Dendritic cell treated with granulocyte-macrophage colony-stimulating factor and Interleukin-4, amounts not matched to agents 40 ng/mL and 50 ng/mL, for 4 days (primary cell): Measurements from ENCODE around the gene LY6G6D.

ENCODE experiments used
- H3K27ac Mint-ChIP-seq: one replicate; pipeline ENCODE4 v1.8.0; 2022; ENCODE audit warnings: mild to moderate bottlenecking, mixed read lengths
- H3K27me3 Mint-ChIP-seq: one replicate; pipeline ENCODE4 v1.8.0; 2022; ENCODE audit warnings: mild to moderate bottlenecking, mixed read lengths
- H3K36me3 Mint-ChIP-seq: one replicate; pipeline ENCODE4 v1.8.0; 2022; ENCODE audit warnings: low read depth, mixed read lengths
- H3K4me1 Mint-ChIP-seq: one replicate; pipeline ENCODE4 v1.8.0; 2022; ENCODE audit warnings: low read depth, mixed read lengths
- H3K4me3 Mint-ChIP-seq: one replicate; pipeline ENCODE4 v1.8.0; 2022; ENCODE audit warnings: mild to moderate bottlenecking, moderate library complexity, mixed read lengths
- H3K9me3 Mint-ChIP-seq: one replicate; pipeline ENCODE4 v1.8.0; 2022; ENCODE audit warnings: mixed read lengths
- intact Hi-C: fragments of 100-400 bp; cut with micrococcal nuclease; formaldehyde crosslinking; loops from one replicate; pipeline ENCODE4 v1.15.0; 2022

The LY6G6D gene

DNA sequence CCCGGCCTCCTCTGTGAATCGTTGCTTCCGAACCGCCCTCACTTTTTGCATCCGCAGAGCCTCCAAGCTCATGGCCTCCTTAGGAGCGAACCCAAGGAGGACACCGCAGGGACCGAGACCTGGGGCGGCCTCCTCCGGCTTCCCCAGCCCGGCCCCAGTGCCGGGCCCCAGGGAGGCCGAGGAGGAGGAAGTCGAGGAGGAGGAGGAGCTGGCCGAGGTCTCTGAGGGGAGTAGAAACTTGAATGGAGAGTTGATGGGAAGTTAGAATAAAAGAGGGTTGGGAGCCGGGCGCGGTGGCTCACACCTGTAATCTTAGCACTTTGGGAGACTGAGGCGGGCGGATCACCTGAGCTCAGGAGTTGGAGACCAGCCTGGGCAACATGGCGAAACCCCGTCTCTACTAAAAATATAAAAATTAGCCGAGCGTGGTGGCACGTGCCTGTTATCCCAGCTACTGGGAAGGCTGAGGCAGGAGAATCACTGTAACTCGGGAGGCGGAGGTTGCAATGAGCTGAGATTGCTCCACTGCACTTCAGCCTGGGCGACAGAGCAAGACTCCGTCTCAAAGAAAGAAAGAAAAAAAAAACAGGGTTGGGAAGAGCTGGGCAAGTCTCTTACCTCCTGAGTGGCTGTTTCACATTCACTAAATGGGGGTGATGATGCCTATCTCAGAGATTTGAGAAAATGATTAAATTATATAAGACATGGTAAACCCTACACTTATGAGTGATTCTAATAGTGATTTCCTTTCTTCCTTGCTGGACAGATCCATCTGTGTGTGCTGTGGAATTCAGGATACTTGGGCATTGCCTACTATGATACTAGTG lies 25.5 kb downstream of the LY6G6D start:
- H3K36me3 Mint-ChIP-seq = peaks cover 51% of the 10 kb centered on the region
- H3K4me1 Mint-ChIP-seq = peaks cover 62% of the 10 kb centered on the region
- H3K9me3 Mint-ChIP-seq = no peaks in the 10 kb centered on the region
- no peaks in the 10 kb centered on the region for H3K27me3 Mint-ChIP-seq
- H3K27ac Mint-ChIP-seq = peak overlapping the region; percentile 91
- peak overlapping the region; percentile 87 for H3K4me3 Mint-ChIP-seq
- intact Hi-C loops = no loop called here

DNA sequence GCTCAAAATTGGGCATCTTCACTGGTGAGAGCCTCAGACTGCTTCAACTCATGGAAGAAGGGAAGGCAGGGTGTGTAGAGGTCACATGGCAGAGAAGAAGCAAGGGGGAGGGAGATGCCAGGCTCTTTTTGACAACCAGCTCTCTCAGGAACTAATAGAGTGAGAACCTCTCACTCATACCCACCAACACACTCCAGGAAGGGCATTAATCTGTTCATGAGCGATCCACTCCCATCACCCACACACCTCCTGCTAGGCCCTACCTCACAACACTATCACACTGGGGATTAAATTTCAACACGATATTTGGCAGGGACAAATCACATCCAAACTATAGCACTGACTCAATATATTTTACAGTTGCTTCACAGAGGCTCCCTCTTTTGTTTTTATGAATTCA lies 26.7 kb downstream of the LY6G6D start:
- Mint-ChIP-seq H3K4me3 (no peak overlapping the region), H3K9me3 (no peaks in the 10 kb centered on the region), H3K36me3 (peaks cover 51% of the 10 kb centered on the region), H3K4me1 (peaks cover 58% of the 10 kb centered on the region), H3K27me3 (no peaks in the 10 kb centered on the region), H3K27ac (peak overlapping the region; percentile 20)
- intact Hi-C loops = no loop called here

DNA sequence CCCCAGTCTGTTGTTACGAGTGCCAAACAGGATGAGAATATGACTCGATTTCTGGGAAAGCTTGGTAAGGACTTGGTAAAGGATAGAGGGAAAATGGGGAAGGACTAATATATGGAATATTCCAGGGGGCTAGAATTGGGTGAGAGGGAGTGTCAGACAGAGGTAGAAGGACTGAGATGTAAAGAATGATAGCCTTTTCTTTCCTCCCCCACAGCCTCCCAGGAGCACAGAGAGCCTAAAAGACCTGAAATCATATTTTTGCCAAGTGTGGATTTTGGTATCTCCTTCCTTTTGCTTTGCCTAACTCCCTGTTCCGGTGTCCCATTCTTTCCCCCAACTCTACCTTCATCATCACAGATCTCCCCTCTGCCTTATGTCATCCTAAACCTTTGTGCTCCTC lies 27.7 kb downstream of the LY6G6D start:
- H3K36me3 Mint-ChIP-seq = peaks cover 60% of the 10 kb centered on the region
- H3K4me1 Mint-ChIP-seq = peaks cover 52% of the 10 kb centered on the region
- no peaks in the 10 kb centered on the region for H3K9me3 Mint-ChIP-seq
- no peak overlapping the region for H3K27ac Mint-ChIP-seq
- H3K27me3 Mint-ChIP-seq = no peaks in the 10 kb centered on the region
- intact Hi-C loops = no loop called here
- no peak overlapping the region for H3K4me3 Mint-ChIP-seq

GRCh38 chr6:31744422-31744821 lies 29.3 kb downstream of the LY6G6D start:
- H3K27me3 Mint-ChIP-seq = no peaks in the 10 kb centered on the region

DNA sequence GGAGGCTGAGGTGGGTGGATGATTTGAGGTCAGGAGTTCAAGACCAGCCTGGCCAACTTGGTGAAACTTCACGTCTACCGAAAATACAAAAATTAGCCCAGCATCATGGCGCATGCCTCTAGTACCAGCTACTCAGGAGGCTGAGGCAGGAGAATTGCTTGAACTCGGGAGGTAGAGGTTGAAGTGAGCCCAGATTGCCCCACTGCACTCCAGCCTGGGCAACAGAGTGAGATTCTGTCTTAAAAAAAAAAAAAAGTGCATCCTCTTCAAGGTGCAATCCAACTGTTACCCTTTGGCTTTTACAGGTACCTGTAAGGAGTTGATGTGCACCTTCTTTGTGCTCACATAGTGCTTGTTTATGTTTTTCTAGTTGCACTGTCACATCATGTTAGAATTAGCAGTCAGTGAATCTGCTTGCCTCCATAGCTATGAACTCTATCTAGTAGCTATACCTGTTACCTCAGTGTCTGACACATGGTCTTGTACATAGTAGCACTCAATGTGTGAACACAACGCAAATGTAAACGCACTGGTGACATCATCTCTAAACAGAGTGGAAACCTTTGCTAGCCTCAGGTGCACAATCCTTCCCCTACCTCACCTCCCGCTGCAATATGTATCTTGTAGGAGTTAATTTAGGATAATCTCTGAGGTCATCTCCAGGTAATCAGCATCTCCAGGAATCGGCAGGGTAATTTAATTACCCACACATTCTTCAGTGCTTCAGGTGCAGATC lies 34.3 kb downstream of the LY6G6D start:
- Mint-ChIP-seq H3K27ac (no peak overlapping the region), H3K4me3 (no peak overlapping the region), H3K27me3 (no peaks in the 10 kb centered on the region)

More at GRCh38 chr6:31744422-31744821, 29.3 kb downstream of the LY6G6D start:
- Mint-ChIP-seq H3K4me1 (peaks cover 37% of the 10 kb centered on the region), H3K27ac (peak overlapping the region; percentile 31), H3K9me3 (no peaks in the 10 kb centered on the region), H3K36me3 (peaks cover 60% of the 10 kb centered on the region), H3K4me3 (no peak overlapping the region)
- intact Hi-C loops = no loop called here

GRCh38 chr6:31750411-31751022 lies 35.4 kb downstream of the LY6G6D start:
- Mint-ChIP-seq H3K36me3 (peaks cover 22% of the 10 kb centered on the region), H3K4me3 (no peak overlapping the region), H3K27ac (no peak overlapping the region), H3K4me1 (peaks cover 5% of the 10 kb centered on the region), H3K27me3 (no peaks in the 10 kb centered on the region), H3K9me3 (no peaks in the 10 kb centered on the region)
- intact Hi-C loops = no loop called here

More for the DNA sequence above, 34.3 kb downstream of the LY6G6D start:
- no peaks in the 10 kb centered on the region for H3K9me3 Mint-ChIP-seq
- H3K36me3 Mint-ChIP-seq = peaks cover 28% of the 10 kb centered on the region
- peaks cover 6% of the 10 kb centered on the region for H3K4me1 Mint-ChIP-seq
- intact Hi-C loops = no loop called here

GRCh38 chr6:31752739-31753319 lies 37.7 kb downstream of the LY6G6D start:
- Mint-ChIP-seq H3K27me3 (no peaks in the 10 kb centered on the region), H3K9me3 (no peaks in the 10 kb centered on the region), H3K4me1 (no peaks in the 10 kb centered on the region), H3K27ac (no peak overlapping the region), H3K4me3 (no peak overlapping the region), H3K36me3 (peaks cover under 1% of the 10 kb centered on the region)
- intact Hi-C loops = no loop called here

DNA sequence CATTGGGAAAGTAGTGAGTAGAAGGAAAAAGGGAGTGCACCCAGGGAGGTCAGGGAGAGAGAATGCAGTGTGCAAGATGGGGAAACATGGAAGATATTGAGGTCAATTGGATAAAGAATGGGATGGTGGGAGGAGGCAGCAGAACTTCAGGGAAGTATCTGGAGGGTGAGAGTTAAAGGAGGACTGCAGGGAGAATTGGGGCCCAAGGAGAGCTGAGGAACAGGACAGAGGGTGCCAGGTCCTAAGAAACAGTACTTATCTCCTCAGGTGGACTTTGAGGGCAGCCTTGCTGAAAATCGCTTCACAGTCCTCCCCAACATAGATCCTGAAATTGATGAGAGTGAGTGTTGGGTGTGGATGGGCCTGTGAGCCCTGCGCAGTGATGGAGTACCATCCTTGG lies 43.1 kb downstream of the LY6G6D start:
- H3K4me3 Mint-ChIP-seq = no peak overlapping the region
- H3K36me3 Mint-ChIP-seq = peaks cover 46% of the 10 kb centered on the region
- no peaks in the 10 kb centered on the region for H3K9me3 Mint-ChIP-seq
- H3K4me1 Mint-ChIP-seq = peaks cover under 1% of the 10 kb centered on the region
- no peaks in the 10 kb centered on the region for H3K27me3 Mint-ChIP-seq
- intact Hi-C loops = no loop called here
- no peak overlapping the region for H3K27ac Mint-ChIP-seq

- peaks cover under 1% of the 10 kb centered on the region for H3K27me3 Mint-ChIP-seq
Measured at GRCh38 chr6:31760790-31761189, 45.6 kb downstream of the LY6G6D start.

GRCh38 chr6:31761343-31761742 lies 46.2 kb downstream of the LY6G6D start:
- H3K4me1 Mint-ChIP-seq = peaks cover 10% of the 10 kb centered on the region
- no peak overlapping the region for H3K27ac Mint-ChIP-seq
- H3K27me3 Mint-ChIP-seq = peaks cover 3% of the 10 kb centered on the region
- no peak overlapping the region for H3K4me3 Mint-ChIP-seq
- peaks cover 52% of the 10 kb centered on the region for H3K36me3 Mint-ChIP-seq
- no peaks in the 10 kb centered on the region for H3K9me3 Mint-ChIP-seq
- intact Hi-C loops = no loop called here

More at GRCh38 chr6:31760790-31761189, 45.6 kb downstream of the LY6G6D start:
- no peaks in the 10 kb centered on the region for H3K9me3 Mint-ChIP-seq
- no peak overlapping the region for H3K4me3 Mint-ChIP-seq
- H3K27ac Mint-ChIP-seq = no peak overlapping the region
- H3K4me1 Mint-ChIP-seq = peaks cover 10% of the 10 kb centered on the region
- peaks cover 52% of the 10 kb centered on the region for H3K36me3 Mint-ChIP-seq
- intact Hi-C loops = no loop called here

DNA sequence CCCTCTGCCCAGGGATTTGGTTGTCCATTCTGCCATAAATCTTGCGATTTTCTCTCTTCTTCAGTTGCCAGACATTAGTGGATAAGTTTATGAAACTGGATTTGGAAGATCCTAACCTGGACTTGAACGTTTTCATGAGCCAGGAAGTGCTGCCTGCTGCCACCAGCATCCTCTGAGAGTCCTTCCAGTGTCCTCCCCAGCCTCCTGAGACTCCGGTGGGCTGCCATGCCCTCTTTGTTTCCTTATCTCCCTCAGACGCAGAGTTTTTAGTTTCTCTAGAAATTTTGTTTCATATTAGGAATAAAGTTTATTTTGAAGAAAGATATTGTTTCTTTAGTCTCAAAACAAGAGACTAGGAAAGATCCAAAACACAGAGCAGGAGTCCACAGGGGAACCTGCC lies 47.2 kb downstream of the LY6G6D start, which contains the start of gene SAPCD1:
TSS of gene SAPCD1 (plus strand) at position 301 of the 400 bp plus-strand sequence. CDS start 399 bp downstream, outside the sequence.
- peaks cover 52% of the 10 kb centered on the region for H3K36me3 Mint-ChIP-seq
- H3K27ac Mint-ChIP-seq = no peak within 1 kb of the TSS
- no peaks in the 10 kb centered on the region for H3K9me3 Mint-ChIP-seq
- intact Hi-C loops = no loop called here
- H3K4me1 Mint-ChIP-seq = peaks cover 14% of the 10 kb centered on the region
- peaks cover 3% of the 10 kb centered on the region for H3K27me3 Mint-ChIP-seq
- H3K4me3 Mint-ChIP-seq = no peak within 1 kb of the TSS

- no peaks in the 10 kb centered on the region for H3K9me3 Mint-ChIP-seq
- no peak overlapping the region for H3K4me3 Mint-ChIP-seq
Measured at GRCh38 chr6:31762878-31763618, 47.9 kb downstream of the LY6G6D start.

DNA sequence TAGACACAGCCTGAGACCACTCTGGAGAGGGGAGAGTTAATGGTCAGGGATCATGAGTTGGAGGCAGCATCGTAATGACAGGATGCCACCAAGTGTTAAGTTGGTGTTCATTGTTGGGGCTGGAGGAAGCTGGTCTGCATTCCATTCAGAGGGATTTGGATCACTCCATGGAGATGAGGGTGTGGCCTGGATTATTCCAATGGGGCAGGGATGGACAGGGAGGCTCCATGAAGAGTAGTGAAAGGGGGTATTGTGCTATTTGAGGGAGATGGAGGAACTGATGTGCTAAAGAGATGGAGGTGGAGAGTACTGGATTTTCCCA lies 48.4 kb downstream of the LY6G6D start:
- Mint-ChIP-seq H3K9me3 (no peaks in the 10 kb centered on the region), H3K4me1 (peaks cover 26% of the 10 kb centered on the region), H3K27ac (no peak overlapping the region), H3K27me3 (peaks cover 3% of the 10 kb centered on the region), H3K4me3 (no peak overlapping the region), H3K36me3 (peaks cover 46% of the 10 kb centered on the region)
- intact Hi-C loops = no loop called here

More at GRCh38 chr6:31762878-31763618, 47.9 kb downstream of the LY6G6D start:
- H3K36me3 Mint-ChIP-seq = peaks cover 49% of the 10 kb centered on the region
- H3K27me3 Mint-ChIP-seq = peaks cover 3% of the 10 kb centered on the region
- peaks cover 21% of the 10 kb centered on the region for H3K4me1 Mint-ChIP-seq
- no peak overlapping the region for H3K27ac Mint-ChIP-seq
- intact Hi-C loops = no loop called here
